ENCODE measurements around the gene CEP192. TPM values are rescaled to one million over a fixed set of nuclear protein-coding genes. Genes with fewer than 3 reads are reported as not detected.

The CEP192 gene
- total and polyA plus RNA-seq, 12 donors: 4.9 to 35.6 (median 30.4) TPM

- Histone ChIP-seq H3K4me3 (no peak overlapping the region), H3K9me3 (no peaks in the 10 kb centered on the region), H3K4me1 (peaks cover 0 to 13% (median 4%) of the 10 kb centered on the region in 9 donors), H3K36me3 (peaks cover 0 to 95% (median 38%) of the 10 kb centered on the region in 9 donors), H3K27me3 (no peaks in the 10 kb centered on the region), H3K27ac (no peak overlapping the region)
- ATAC-seq: peak in 5 of 8 donors; percentile 11 to 28 (median 20)
- no peak for TF ChIP-seq CTCF (IDR thresholded peaks at IDR 0.05)
- DNase-seq: no peak
- WGBS, 2 donors: 76 to 84% methylated on average over 4 of the region's 4 CpGs
- intact Hi-C loops (cut with DNase I): loop anchor here in 2 of 10 donors (10.0 kb wide), 1 partner anchor 97 kb away; no protein-coding TSS in a partner anchor
Measured at GRCh38 chr18:13101659-13102197, 110.6 kb downstream of the CEP192 start.

- H3K9me3 ChIP-seq: no peaks in the 10 kb centered on the region
Measured at GRCh38 chr18:13103366-13103765, 112.2 kb downstream of the CEP192 start.

GRCh38 chr18:13105059-13105458 is 113.9 kb downstream of the CEP192 start:
- H3K4me1 ChIP-seq: peaks cover 0 to 13% (median 4%) of the 10 kb centered on the region in 9 donors
- ATAC-seq (no peak), DNase-seq (no peak)
- WGBS, 2 donors: 88 to 93% methylated on average over 4 of the region's 4 CpGs
- TF ChIP-seq CTCF (IDR thresholded peaks at IDR 0.05): no peak
- H3K27ac ChIP-seq: no peak overlapping the region
- H3K36me3 ChIP-seq: peaks cover 0 to 100% (median 51%) of the 10 kb centered on the region in 9 donors
- intact Hi-C loops (cut with DNase I): loop anchor here in 2 of 10 donors (10.0 kb wide), 1 partner anchor 100 kb away; no protein-coding TSS in a partner anchor
- H3K27me3 ChIP-seq: no peaks in the 10 kb centered on the region
- H3K4me3 ChIP-seq: no peak overlapping the region
- no peaks in the 10 kb centered on the region for H3K9me3 ChIP-seq

More at GRCh38 chr18:13103366-13103765, 112.2 kb downstream of the CEP192 start:
- H3K4me1 ChIP-seq: peaks cover 0 to 13% (median 4%) of the 10 kb centered on the region in 9 donors
- no peak overlapping the region for H3K27ac ChIP-seq
- peak in 4 of 9 donors; percentile 9 to 28 (median 20) for TF ChIP-seq CTCF (IDR thresholded peaks at IDR 0.05)
- 78 to 79% methylated on average over 6 of the region's 6 CpGs for WGBS, 2 donors
- DNase-seq (no peak), ATAC-seq (no peak)
- H3K27me3 ChIP-seq: no peaks in the 10 kb centered on the region
- no peak overlapping the region for H3K4me3 ChIP-seq
- intact Hi-C loops (cut with DNase I): loop anchor here in 2 of 10 donors (10.0 kb wide), 1 partner anchor 99 kb away; no protein-coding TSS in a partner anchor
- peaks cover 0 to 97% (median 50%) of the 10 kb centered on the region in 9 donors for H3K36me3 ChIP-seq

- Histone ChIP-seq H3K36me3 (peaks cover 0 to 92% (median 51%) of the 10 kb centered on the region in 9 donors), H3K4me1 (peaks cover 0 to 8% (median 0%) of the 10 kb centered on the region in 9 donors), H3K27me3 (no peaks in the 10 kb centered on the region), H3K27ac (no peak overlapping the region), H3K4me3 (no peak overlapping the region), H3K9me3 (no peaks in the 10 kb centered on the region)
- intact Hi-C loops (cut with DNase I): loop anchor here in 2 of 10 donors (10.0 kb wide), 1 partner anchor 102 kb away; no protein-coding TSS in a partner anchor
- TF ChIP-seq CTCF (IDR thresholded peaks at IDR 0.05): no peak
- 100% methylated on average over 2 of the region's 2 CpGs for WGBS, 2 donors
- ATAC-seq (no peak), DNase-seq (no peak)
Measured at GRCh38 chr18:13107074-13107473, 115.9 kb downstream of the CEP192 start.

All from heart right ventricle (tissue), 16 donors.